OCI-LY3 (cell line): ENCODE measurements around the gene CHN2.

ENCODE experiments used
- CTCF ChIP-seq: fragments of 200-600, 300-600 bp; sonication (generic); IDR thresholded peaks from 2 replicates; pipeline ENCODE4 v1.5.1; 2014; ENCODE audit warnings: antibody characterized with exemption, low read length, low read depth
- EZH2phosphoT487 ChIP-seq: fragments of 200-600 bp; shearing (Covaris generic); IDR thresholded peaks from 2 replicates; pipeline ENCODE4 v1.6.1; 2018; ENCODE audit warnings: antibody characterized with exemption, mixed run types, low read depth

GRCh38 chr7:29300026-29300480, 105.5 kb downstream of the CHN2 start:
- TF ChIP-seq CTCF (no peak), EZH2phosphoT487 (no peak)
